ENCODE measurements around the gene TRERF1.

TRERF1 gene

GRCh38 chr6:42388046-42388445, 63.7 kb downstream of the TRERF1 start:
- Histone ChIP-seq H3K27me3 (ENCODE audit: control insufficient read depth, insufficient read depth, low read length) (no peaks in the 10 kb centered on the region), H3K9ac (ENCODE audit: low read length) (no peak overlapping the region), H3K36me3 (ENCODE audit: control insufficient read depth, low read depth, low read length) (no peaks in the 10 kb centered on the region), H3K4me3 (ENCODE audit: low read length) (no peak overlapping the region), H3K4me1 (ENCODE audit: control insufficient read depth, low read depth, low read length) (peaks cover 15% of the 10 kb centered on the region), H3K27ac (ENCODE audit: low read length) (no peak overlapping the region), H3K9me3 (ENCODE audit: control insufficient read depth, low read depth, low read length) (no peaks in the 10 kb centered on the region)

GRCh38 chr6:42387336-42387735, 64.4 kb downstream of the TRERF1 start:
- H3K36me3 ChIP-seq (ENCODE audit: control insufficient read depth, low read depth, low read length): no peaks in the 10 kb centered on the region
- H3K4me3 ChIP-seq (ENCODE audit: low read length): no peak overlapping the region
- H3K9ac ChIP-seq (ENCODE audit: low read length): no peak overlapping the region
- H3K9me3 ChIP-seq (ENCODE audit: control insufficient read depth, low read depth, low read length): no peaks in the 10 kb centered on the region
- no peaks in the 10 kb centered on the region for H3K27me3 ChIP-seq (ENCODE audit: control insufficient read depth, insufficient read depth, low read length)
- H3K4me1 ChIP-seq (ENCODE audit: control insufficient read depth, low read depth, low read length): peaks cover 15% of the 10 kb centered on the region
- no peak overlapping the region for H3K27ac ChIP-seq (ENCODE audit: low read length)

GRCh38 chr6:42385339-42385738, 66.4 kb downstream of the TRERF1 start:
- Histone ChIP-seq H3K27ac (ENCODE audit: low read length) (no peak overlapping the region), H3K4me3 (ENCODE audit: low read length) (no peak overlapping the region), H3K9ac (ENCODE audit: low read length) (no peak overlapping the region), H3K9me3 (ENCODE audit: control insufficient read depth, low read depth, low read length) (no peaks in the 10 kb centered on the region), H3K27me3 (ENCODE audit: control insufficient read depth, insufficient read depth, low read length) (no peaks in the 10 kb centered on the region), H3K36me3 (ENCODE audit: control insufficient read depth, low read depth, low read length) (no peaks in the 10 kb centered on the region), H3K4me1 (ENCODE audit: control insufficient read depth, low read depth, low read length) (peaks cover 8% of the 10 kb centered on the region)

- Histone ChIP-seq H3K4me1 (ENCODE audit: control insufficient read depth, low read depth, low read length) (no peaks in the 10 kb centered on the region), H3K4me3 (ENCODE audit: low read length) (no peak overlapping the region), H3K27me3 (ENCODE audit: control insufficient read depth, insufficient read depth, low read length) (no peaks in the 10 kb centered on the region), H3K9me3 (ENCODE audit: control insufficient read depth, low read depth, low read length) (no peaks in the 10 kb centered on the region), H3K36me3 (ENCODE audit: control insufficient read depth, low read depth, low read length) (no peaks in the 10 kb centered on the region), H3K9ac (ENCODE audit: low read length) (no peak overlapping the region), H3K27ac (ENCODE audit: low read length) (no peak overlapping the region)
Observed at GRCh38 chr6:42383421-42384205, 68.1 kb downstream of the TRERF1 start.

GRCh38 chr6:42381850-42382249, 69.9 kb downstream of the TRERF1 start:
- no peaks in the 10 kb centered on the region for H3K27me3 ChIP-seq (ENCODE audit: control insufficient read depth, insufficient read depth, low read length)
- H3K27ac ChIP-seq (ENCODE audit: low read length): no peak overlapping the region
- H3K4me1 ChIP-seq (ENCODE audit: control insufficient read depth, low read depth, low read length): no peaks in the 10 kb centered on the region
- H3K9me3 ChIP-seq (ENCODE audit: control insufficient read depth, low read depth, low read length): no peaks in the 10 kb centered on the region
- no peak overlapping the region for H3K9ac ChIP-seq (ENCODE audit: low read length)
- H3K36me3 ChIP-seq (ENCODE audit: control insufficient read depth, low read depth, low read length): no peaks in the 10 kb centered on the region
- H3K4me3 ChIP-seq (ENCODE audit: low read length): no peak overlapping the region

- H3K36me3 ChIP-seq (ENCODE audit: control insufficient read depth, low read depth, low read length): no peaks in the 10 kb centered on the region
- H3K27me3 ChIP-seq (ENCODE audit: control insufficient read depth, insufficient read depth, low read length): no peaks in the 10 kb centered on the region
- no peaks in the 10 kb centered on the region for H3K4me1 ChIP-seq (ENCODE audit: control insufficient read depth, low read depth, low read length)
Observed at GRCh38 chr6:42380228-42380979, 71.3 kb downstream of the TRERF1 start.

GRCh38 chr6:42378536-42378935, 73.2 kb downstream of the TRERF1 start:
- Histone ChIP-seq H3K9ac (ENCODE audit: low read length) (no peak overlapping the region), H3K9me3 (ENCODE audit: control insufficient read depth, low read depth, low read length) (no peaks in the 10 kb centered on the region), H3K4me1 (ENCODE audit: control insufficient read depth, low read depth, low read length) (no peaks in the 10 kb centered on the region), H3K4me3 (ENCODE audit: low read length) (no peak overlapping the region), H3K36me3 (ENCODE audit: control insufficient read depth, low read depth, low read length) (no peaks in the 10 kb centered on the region), H3K27me3 (ENCODE audit: control insufficient read depth, insufficient read depth, low read length) (no peaks in the 10 kb centered on the region), H3K27ac (ENCODE audit: low read length) (no peak overlapping the region)

More at GRCh38 chr6:42380228-42380979, 71.3 kb downstream of the TRERF1 start:
- Histone ChIP-seq H3K9ac (ENCODE audit: low read length) (no peak overlapping the region), H3K9me3 (ENCODE audit: control insufficient read depth, low read depth, low read length) (no peaks in the 10 kb centered on the region), H3K4me3 (ENCODE audit: low read length) (no peak overlapping the region), H3K27ac (ENCODE audit: low read length) (no peak overlapping the region)

- Histone ChIP-seq H3K4me3 (ENCODE audit: low read length) (no peak overlapping the region), H3K9ac (ENCODE audit: low read length) (no peak overlapping the region), H3K4me1 (ENCODE audit: control insufficient read depth, low read depth, low read length) (no peaks in the 10 kb centered on the region), H3K27me3 (ENCODE audit: control insufficient read depth, insufficient read depth, low read length) (no peaks in the 10 kb centered on the region), H3K36me3 (ENCODE audit: control insufficient read depth, low read depth, low read length) (no peaks in the 10 kb centered on the region), H3K9me3 (ENCODE audit: control insufficient read depth, low read depth, low read length) (no peaks in the 10 kb centered on the region), H3K27ac (ENCODE audit: low read length) (no peak overlapping the region)
Observed at GRCh38 chr6:42378125-42378524, 73.6 kb downstream of the TRERF1 start.

- H3K36me3 ChIP-seq (ENCODE audit: control insufficient read depth, low read depth, low read length): no peaks in the 10 kb centered on the region
- H3K4me3 ChIP-seq (ENCODE audit: low read length): no peak overlapping the region
- no peaks in the 10 kb centered on the region for H3K4me1 ChIP-seq (ENCODE audit: control insufficient read depth, low read depth, low read length)
- H3K27ac ChIP-seq (ENCODE audit: low read length): no peak overlapping the region
- no peaks in the 10 kb centered on the region for H3K27me3 ChIP-seq (ENCODE audit: control insufficient read depth, insufficient read depth, low read length)
- H3K9ac ChIP-seq (ENCODE audit: low read length): no peak overlapping the region
- H3K9me3 ChIP-seq (ENCODE audit: control insufficient read depth, low read depth, low read length): no peaks in the 10 kb centered on the region
Observed at GRCh38 chr6:42375007-42375635, 76.6 kb downstream of the TRERF1 start.

GRCh38 chr6:42374018-42374669, 77.6 kb downstream of the TRERF1 start:
- H3K9ac ChIP-seq (ENCODE audit: low read length): no peak overlapping the region
- no peak overlapping the region for H3K4me3 ChIP-seq (ENCODE audit: low read length)
- no peaks in the 10 kb centered on the region for H3K9me3 ChIP-seq (ENCODE audit: control insufficient read depth, low read depth, low read length)
- no peaks in the 10 kb centered on the region for H3K4me1 ChIP-seq (ENCODE audit: control insufficient read depth, low read depth, low read length)
- H3K27me3 ChIP-seq (ENCODE audit: control insufficient read depth, insufficient read depth, low read length): no peaks in the 10 kb centered on the region
- H3K36me3 ChIP-seq (ENCODE audit: control insufficient read depth, low read depth, low read length): no peaks in the 10 kb centered on the region
- H3K27ac ChIP-seq (ENCODE audit: low read length): no peak overlapping the region

- H3K4me1 ChIP-seq (ENCODE audit: control insufficient read depth, low read depth, low read length): no peaks in the 10 kb centered on the region
- H3K27ac ChIP-seq (ENCODE audit: low read length): no peak overlapping the region
- H3K4me3 ChIP-seq (ENCODE audit: low read length): no peak overlapping the region
- H3K27me3 ChIP-seq (ENCODE audit: control insufficient read depth, insufficient read depth, low read length): no peaks in the 10 kb centered on the region
- H3K9ac ChIP-seq (ENCODE audit: low read length): no peak overlapping the region
- H3K9me3 ChIP-seq (ENCODE audit: control insufficient read depth, low read depth, low read length): no peaks in the 10 kb centered on the region
- no peaks in the 10 kb centered on the region for H3K36me3 ChIP-seq (ENCODE audit: control insufficient read depth, low read depth, low read length)
Observed at GRCh38 chr6:42372699-42373098, 79.0 kb downstream of the TRERF1 start.

All from iPS-18a (cell line).